CD14-positive monocyte (primary cell): Measurements from ENCODE around the gene DDX6. TPM values are rescaled to one million over a fixed set of nuclear protein-coding genes. Genes with fewer than 3 reads are reported as not detected.
A peak's percentile ranks its signal among the peaks of the same experiment; 100 is the strongest.

ENCODE experiments used
- DNase-seq, 3 donors: peaks; one replicate each; pipeline ENCODE4 v3.0.0-alpha.2; 2011 to 2022
- H2AFZ ChIP-seq: 2 replicates; pipeline ENCODE4 v1.6.0; 2012; ENCODE audit warnings: mild to moderate bottlenecking, low read depth, low read length, inconsistent platforms; ENCODE audit not compliant: insufficient read depth, poor library complexity, severe bottlenecking
- H3K27ac ChIP-seq, 2 donors: 1 replicate in 1 of 2; 2 replicates in 1 of 2; pipeline ENCODE4 v1.5.1; 2012 to 2013; ENCODE audit warnings: low read length in 2 of 2, control low read depth in 1 of 2, inconsistent platforms in 1 of 2, low read depth in 1 of 2, mild to moderate bottlenecking in 1 of 2
- H3K27me3 ChIP-seq, 2 donors: one replicate each; pipeline versions ENCODE4 v1.6.0 to v1.6.1; 2011 to 2013; ENCODE audit warnings: low read length in 2 of 2; ENCODE audit not compliant: control insufficient read depth in 2 of 2, insufficient read depth in 2 of 2
- H3K36me3 ChIP-seq, 2 donors: replicated peaks in 1 of 2; 1 replicate in 1 of 2; 2 replicates in 1 of 2; pipeline versions ENCODE4 v1.5.1 to v1.6.1; 2012 to 2013; ENCODE audit warnings: low read length in 2 of 2, control low read depth in 1 of 2, inconsistent platforms in 1 of 2, mild to moderate bottlenecking in 1 of 2; ENCODE audit not compliant: insufficient read depth in 2 of 2, control insufficient read depth in 1 of 2
- H3K4me1 ChIP-seq, 2 donors: 1 replicate in 1 of 2; 2 replicates in 1 of 2; pipeline versions ENCODE4 v1.5.1 to v1.6.1; 2012 to 2013; ENCODE audit warnings: low read length in 2 of 2, control low read depth in 1 of 2, inconsistent platforms in 1 of 2, mild to moderate bottlenecking in 1 of 2, moderate library complexity in 1 of 2; ENCODE audit not compliant: insufficient read depth in 2 of 2, control insufficient read depth in 1 of 2
- H3K4me2 ChIP-seq: replicated peaks from 2 replicates; pipeline ENCODE3; 2012; ENCODE audit warnings: low read length, moderate library complexity, mild to moderate bottlenecking; ENCODE audit not compliant: poor library complexity, severe bottlenecking; ENCODE audit errors: extremely low read depth
- H3K4me3 ChIP-seq, 3 experiments: fragments of 200-600 bp in 1 of 3; sonication (generic) in 1 of 3; replicated peaks in 1 of 3; 1 replicate in 2 of 3; 2 replicates in 1 of 3; pipeline ENCODE4 v1.5.1; 2011 to 2013; ENCODE audit warnings: low read length in 3 of 3, mild to moderate bottlenecking in 3 of 3, control low read depth in 2 of 3, low read depth in 2 of 3, inconsistent platforms in 1 of 3, moderate library complexity in 1 of 3
- H3K79me2 ChIP-seq: 2 replicates; pipeline ENCODE4 v1.6.0; 2012; ENCODE audit warnings: mild to moderate bottlenecking, control low read depth, inconsistent platforms, low read length, moderate library complexity; ENCODE audit not compliant: insufficient read depth
- H3K9ac ChIP-seq: 2 replicates; pipeline ENCODE4 v1.6.0; 2017; ENCODE audit warnings: low read length, mild to moderate bottlenecking; ENCODE audit not compliant: insufficient read depth, poor library complexity, severe bottlenecking
- H3K9me3 ChIP-seq, 2 donors: replicated peaks in 1 of 2; 1 replicate in 1 of 2; 2 replicates in 1 of 2; pipeline versions ENCODE4 v1.5.1 to v1.6.1; 2012 to 2013; ENCODE audit warnings: low read length in 2 of 2, control low read depth in 1 of 2; ENCODE audit not compliant: control insufficient read depth in 1 of 2, insufficient read depth in 1 of 2
- H4K20me1 ChIP-seq: 2 replicates; pipeline ENCODE4 v1.6.0; 2012; ENCODE audit warnings: mild to moderate bottlenecking, low read length, control low read depth, moderate library complexity; ENCODE audit not compliant: insufficient read depth
- H3K27ac Mint-ChIP-seq, 7 donors: one replicate each; pipeline ENCODE4 v1.8.0; 2020; ENCODE audit warnings: mild to moderate bottlenecking in 7 of 7, mixed read lengths in 7 of 7, moderate library complexity in 6 of 7, inconsistent platforms in 2 of 7
- H3K27me3 Mint-ChIP-seq, 3 donors: one replicate each; pipeline ENCODE4 v1.8.0; 2021 to 2022; ENCODE audit warnings: low read depth in 3 of 3, mild to moderate bottlenecking in 3 of 3, mixed read lengths in 3 of 3, moderate library complexity in 3 of 3, inconsistent platforms in 1 of 3
- H3K36me3 Mint-ChIP-seq, 2 donors: one replicate each; pipeline ENCODE4 v1.8.0; 2020; ENCODE audit warnings: mixed read lengths in 2 of 2, inconsistent platforms in 1 of 2, mild to moderate bottlenecking in 1 of 2
- H3K4me1 Mint-ChIP-seq: one replicate; pipeline ENCODE4 v1.8.0; 2020; ENCODE audit warnings: mild to moderate bottlenecking, mixed read lengths
- H3K4me3 Mint-ChIP-seq, 2 donors: one replicate each; pipeline ENCODE4 v1.8.0; 2020; ENCODE audit warnings: mild to moderate bottlenecking in 2 of 2, mixed read lengths in 2 of 2, moderate library complexity in 1 of 2
- H3K9me3 Mint-ChIP-seq, 7 donors: one replicate each; pipeline ENCODE4 v1.8.0; 2020 to 2022; ENCODE audit warnings: mixed read lengths in 7 of 7, mild to moderate bottlenecking in 6 of 7, moderate library complexity in 6 of 7, inconsistent platforms in 2 of 7
- CTCF ChIP-seq: fragments of 200-600 bp; IDR thresholded peaks from one replicate; pipeline ENCODE4 v1.8.0; 2022; ENCODE audit warnings: antibody characterized with exemption, mild to moderate bottlenecking
- WGBS: methylation state at CpG from one replicate; pipeline ENCODE4 v1.1.5; 2013; ENCODE audit warnings: missing lambda C conversion rate; ENCODE audit not compliant: insufficient coverage; 5-methylcytosine and 5-hydroxymethylcytosine counted together
- intact Hi-C, 2 donors: fragments of 100-400 bp; cut with micrococcal nuclease; formaldehyde crosslinking; loops; one replicate each; pipeline versions ENCODE4 v1.15.0 to v1.15.1; 2023
- polyA plus RNA-seq, 3 donors: library from polyadenylated mRNA; depleted of rRNA in 1 of 3; unstranded in 2 of 3; stranded (reverse) in 1 of 3; fragments of 300-500 nt in 2 of 3; fragments of >200 nt in 1 of 3; fragmentation: Illumina TruSeq in 2 of 3; gene quantifications; 1 replicate in 2 of 3; 2 replicates in 1 of 3; pipeline ENCODE4 v1.2.3, GENCODE V29; 2012 to 2021
- small RNA-seq: library from RNA; depleted of rRNA; stranded (forward); fragments of <200 nt; gene quantifications from one replicate; pipeline ENCODE3, GENCODE V24; 2012; ENCODE audit warnings: low read depth; ENCODE audit not compliant: insufficient read length

Gene DDX6
- polyA plus RNA-seq, 3 donors: 17.8 to 31.9 (median 28.0) TPM

GRCh38 chr11:118703563-118704106, 87.3 kb downstream of the DDX6 start:
- peaks cover 10 to 19% of the 10 kb centered on the region in 2 donors for H3K36me3 ChIP-seq
- H4K20me1 ChIP-seq: no peaks in the 10 kb centered on the region
- intact Hi-C loops: loop anchor here in 1 of 2 donors (10.0 kb wide), 1 partner anchor 91 kb away; the partner anchor contains the start of gene DDX6
- peaks cover 74 to 78% of the 10 kb centered on the region in 2 donors for H3K4me1 ChIP-seq
- peak overlapping the region; percentile 42 for H3K9ac ChIP-seq
- peak overlapping the region; percentile 35 for H3K4me2 ChIP-seq
- H3K36me3 Mint-ChIP-seq: peaks cover 17 to 30% of the 10 kb centered on the region in 2 donors
- H3K27ac ChIP-seq: peak overlapping the region; percentile 84
- peak overlapping the region in 1 of 3 experiments; percentile 8 for H3K4me3 ChIP-seq
- WGBS: 50% methylated on average over 2 of the region's 5 CpGs
- H3K79me2 ChIP-seq: peaks cover 11% of the 10 kb centered on the region
- H3K9me3 Mint-ChIP-seq: peaks cover 0 to 6% (median 0%) of the 10 kb centered on the region in 7 donors
- H3K27me3 ChIP-seq: no peaks in the 10 kb centered on the region
- TF ChIP-seq CTCF: no peak
- H3K4me3 Mint-ChIP-seq: peak overlapping the region in 1 of 2 donors; percentile 39
- H3K4me1 Mint-ChIP-seq: peaks cover 62% of the 10 kb centered on the region
- DNase-seq: peak; percentile 77 to 92 (median 77)
- peak overlapping the region; percentile 26 for H2AFZ ChIP-seq
- peaks cover 15 to 25% (median 22%) of the 10 kb centered on the region in 3 donors for H3K27me3 Mint-ChIP-seq
- H3K27ac Mint-ChIP-seq: peak overlapping the region; percentile 79 to 93 (median 92)
- H3K9me3 ChIP-seq: no peaks in the 10 kb centered on the region

GRCh38 chr11:118699506-118700220, 91.3 kb downstream of the DDX6 start:
- H3K9me3 Mint-ChIP-seq: peaks cover 0 to 3% (median 0%) of the 10 kb centered on the region in 7 donors
- peaks cover 49% of the 10 kb centered on the region for H3K4me1 Mint-ChIP-seq
- Histone ChIP-seq H3K79me2 (peaks cover 11% of the 10 kb centered on the region), H2AFZ (no peak overlapping the region), H3K27ac (peak overlapping the region; percentile 83 to 86), H3K4me3 (peak overlapping the region in 1 of 3 experiments; percentile 13), H3K36me3 (no peaks in the 10 kb centered on the region), H3K4me1 (peaks cover 61 to 65% of the 10 kb centered on the region in 2 donors), H3K9me3 (no peaks in the 10 kb centered on the region), H3K4me2 (peak overlapping the region; percentile 51), H3K27me3 (no peaks in the 10 kb centered on the region), H3K9ac (no peak overlapping the region), H4K20me1 (no peaks in the 10 kb centered on the region)
- no peak for DNase-seq
- H3K4me3 Mint-ChIP-seq: peak overlapping the region in 1 of 2 donors; percentile 4
- intact Hi-C loops: loop anchor here in 1 of 2 donors (10.0 kb wide), 1 partner anchor 95 kb away; the partner anchor contains the start of gene DDX6
- peak overlapping the region; percentile 88 to 99 (median 92) for H3K27ac Mint-ChIP-seq
- no peak for TF ChIP-seq CTCF
- 94% methylated on average over 6 of the region's 7 CpGs for WGBS
- H3K27me3 Mint-ChIP-seq: peaks cover 0 to 8% (median 0%) of the 10 kb centered on the region in 3 donors
- H3K36me3 Mint-ChIP-seq: peaks cover 3% of the 10 kb centered on the region in 2 donors

Small RNA genes within 50 kb of the gene (small RNA-seq; reads per million reads assigned to genes)
- gene AP004609.2 (not detected), gene RF00019 (not detected), gene RNU6-376P (not detected)

Other genes starting within 250 kb of the DDX6 start
- 1 to 10 TPM; 2.8 to 5.8 (median 4.8) TPM for gene IFT46, start 225.2 kb downstream of the DDX6 start, polyA plus RNA-seq
- 100 to 1,000 TPM in 1 of 3 donors, 10 to 100 TPM in 2; 36.1 to 101 (median 79.7) TPM for gene ARCN1, start 218.8 kb downstream of the DDX6 start, polyA plus RNA-seq
- gene PHLDB1, start 183.5 kb downstream of the DDX6 start, polyA plus RNA-seq: under 1 TPM in 1 of 3 donors, not detected in 2; 0.17 TPM
- not detected for gene TREH, start 111.5 kb downstream of the DDX6 start, polyA plus RNA-seq
- under 1 TPM; 0.08 to 0.31 (median 0.09) TPM for gene CXCR5, start 92.7 kb upstream of the DDX6 start, polyA plus RNA-seq
- gene BCL9L, start 134.8 kb upstream of the DDX6 start, polyA plus RNA-seq: 1 to 10 TPM in 2 of 3 donors, under 1 TPM in 1; 0.11 to 6.8 (median 1.8) TPM
- gene UPK2, start 165.1 kb upstream of the DDX6 start, polyA plus RNA-seq: not detected
- gene FOXR1, start 180.6 kb upstream of the DDX6 start, polyA plus RNA-seq: not detected
- gene CENATAC, start 207.0 kb upstream of the DDX6 start, polyA plus RNA-seq: 10 to 100 TPM in 1 of 3 donors, 1 to 10 TPM in 2; 2.7 to 47.8 (median 4.1) TPM
- 1,000 to 10,000 TPM; 1,137 to 1,336 (median 1,264) TPM for gene RPS25, start 227.2 kb upstream of the DDX6 start, polyA plus RNA-seq
- 10 to 100 TPM; 46.9 to 54.5 (median 50.0) TPM for gene TRAPPC4, start 227.6 kb upstream of the DDX6 start, polyA plus RNA-seq
- 1 to 10 TPM; 5.9 to 8.0 (median 7.2) TPM for gene SLC37A4, start 239.7 kb upstream of the DDX6 start, polyA plus RNA-seq